ENCODE measurements around the gene GRID1. TPM values are rescaled to one million over a fixed set of nuclear protein-coding genes. Genes with fewer than 3 reads are reported as not detected.

The GRID1 gene
- total RNA-seq, 1 experiment from 2014 or later = 5.6 TPM

GRCh38 chr10:86329093-86329710, 37.4 kb downstream of the GRID1 start:
- TF ChIP-seq EZH2 (IDR thresholded peaks at IDR 0.05) (no peak), CTCF (IDR thresholded peaks at IDR 0.05 in 2 of 3, conservative IDR thresholded peaks at IDR 0.05 in 1 of 3; ENCODE audit: borderline replicate concordance in 1 of 3, insufficient read depth in 1 of 3, low read depth in 2 of 3, low read length in 2 of 3) (peak in 1 of 3 experiments; percentile 11; a peak in 1 of 6 replicates)
- Histone ChIP-seq H3K27me3 (ENCODE audit: insufficient read depth, low read length) (no peaks in the 10 kb centered on the region), H3K4me1 (ENCODE audit: control insufficient read depth in 1 of 2, insufficient read depth in 2 of 2, low read length in 2 of 2) (no peaks in the 10 kb centered on the region), H4K20me1 (ENCODE audit: insufficient read depth) (no peaks in the 10 kb centered on the region), H3K9me2 (ENCODE audit: insufficient read depth) (no peaks in the 10 kb centered on the region), H3K9ac (ENCODE audit: low read length) (no peak overlapping the region), H3K9me3 (ENCODE audit: control insufficient read depth in 1 of 2, insufficient read depth in 1 of 2, low read depth in 1 of 2, low read length in 2 of 2) (no peaks in the 10 kb centered on the region), H3K36me3 (ENCODE audit: control insufficient read depth in 1 of 2, insufficient read depth in 2 of 2, low read length in 2 of 2) (no peaks in the 10 kb centered on the region), H2AFZ (ENCODE audit: low read depth, low read length, poor library complexity, severe bottlenecking) (no peak overlapping the region), H3K4me2 (ENCODE audit: low read length) (no peak overlapping the region), H3K79me2 (ENCODE audit: insufficient read depth, low read length) (no peaks in the 10 kb centered on the region), H3K27ac (ENCODE audit: low read depth, low read length) (no peak overlapping the region), H3K4me3 (replicated peaks in 1 of 2; ENCODE audit: low read depth in 1 of 2, low read length in 2 of 2) (no peak overlapping the region)
- BruUV-seq (replicated peaks) = no TSS peak
- no peak for DNase-seq (ENCODE audit: low read depth, low spot score)
- ChIA-PET POLR2A (no interaction called here), RAD21 (ENCODE audit: low non-redundant PET in 1 of 2, low total read pairs in 2 of 2, uncharacterized antibody in 2 of 2, unreplicated experiment in 2 of 2) (no interaction called here), CTCF (no interaction called here)
- peak; percentile 68 for ATAC-seq
- intact Hi-C loops (cut with micrococcal nuclease) = no loop called here

- Histone ChIP-seq H3K9me2 (ENCODE audit: insufficient read depth) (no peaks in the 10 kb centered on the region), H3K4me2 (ENCODE audit: low read length) (no peak overlapping the region), H3K9ac (ENCODE audit: low read length) (no peak overlapping the region), H3K79me2 (ENCODE audit: insufficient read depth, low read length) (no peaks in the 10 kb centered on the region), H2AFZ (ENCODE audit: low read depth, low read length, poor library complexity, severe bottlenecking) (no peak overlapping the region), H3K4me1 (ENCODE audit: control insufficient read depth in 1 of 2, insufficient read depth in 2 of 2, low read length in 2 of 2) (no peaks in the 10 kb centered on the region), H3K4me3 (replicated peaks in 1 of 2; ENCODE audit: low read depth in 1 of 2, low read length in 2 of 2) (no peak overlapping the region), H4K20me1 (ENCODE audit: insufficient read depth) (no peaks in the 10 kb centered on the region), H3K36me3 (ENCODE audit: control insufficient read depth in 1 of 2, insufficient read depth in 2 of 2, low read length in 2 of 2) (no peaks in the 10 kb centered on the region), H3K9me3 (ENCODE audit: control insufficient read depth in 1 of 2, insufficient read depth in 1 of 2, low read depth in 1 of 2, low read length in 2 of 2) (no peaks in the 10 kb centered on the region), H3K27ac (ENCODE audit: low read depth, low read length) (no peak overlapping the region), H3K27me3 (ENCODE audit: insufficient read depth, low read length) (no peaks in the 10 kb centered on the region)
- ChIA-PET CTCF (no interaction called here), RAD21 (ENCODE audit: low non-redundant PET in 1 of 2, low total read pairs in 2 of 2, uncharacterized antibody in 2 of 2, unreplicated experiment in 2 of 2) (no interaction called here), POLR2A (no interaction called here)
- no peak for TF ChIP-seq FOSL1 (IDR thresholded peaks at IDR 0.05; ENCODE audit: low read depth)
- no peak for TF ChIP-seq RAD21 (IDR thresholded peaks at IDR 0.05; ENCODE audit: low read depth)
- ATAC-seq (no peak), DNase-seq (ENCODE audit: low read depth, low spot score) (no peak)
- no TSS peak for BruUV-seq (replicated peaks)
- intact Hi-C loops (cut with micrococcal nuclease) = no loop called here
Observed at GRCh38 chr10:86327954-86328725, 38.5 kb downstream of the GRID1 start.

All from HCT116 (cell line).